Endothelial cell of umbilical vein (primary cell): ENCODE measurements around the gene CARS1. TPM values are rescaled to one million over a fixed set of nuclear protein-coding genes. Genes with fewer than 3 reads are reported as not detected.

Source experiments
- BruUV-seq: library from RNA; stranded (reverse); fragments of 400-500 nt; replicated peaks from 2 replicates; lab custom pipeline; 2021; lab: Mats Ljungman, UMichigan
- CTCF ChIA-PET: fragments of 300-600, 350-600 bp; sonication (Branson Sonifier 250); formaldehyde crosslinking; loops from one replicate; lab custom pipeline; 2021; ENCODE audit warnings: antibody characterized with exemption, inconsistent platforms; lab: Charles Lee
- POLR2A ChIA-PET: fragments of 300-600, 350-600 bp; sonication (Branson Sonifier 250); formaldehyde crosslinking; loops from one replicate; lab custom pipeline; 2021; ENCODE audit warnings: antibody characterized with exemption, inconsistent platforms; lab: Charles Lee
- DNase-seq: peaks from one replicate; pipeline ENCODE4 v3.0.0-alpha.2; 2011; ENCODE audit warnings: low read depth, low spot score
- FAIRE-seq: peaks from 2 replicates; lab custom pipeline; 2011; peaks lifted over from hg19 to GRCh38; lab: Jason Lieb, UNC
- H2AFZ ChIP-seq: 2 replicates; pipeline ENCODE4 v1.6.0; 2012; ENCODE audit warnings: low read depth, low read length, control low read depth, inconsistent platforms
- H3K27ac ChIP-seq: 2 replicates; pipeline ENCODE4 v1.5.1; 2011; ENCODE audit warnings: low read depth, mild to moderate bottlenecking, control low read depth, low read length, moderate library complexity; ENCODE audit not compliant: insufficient read depth
- H3K27me3 ChIP-seq, 2 experiments: 2 replicates each; pipeline versions ENCODE4 v1.6.0 to v1.6.1; 2011; ENCODE audit warnings: low read length in 2 of 2, mixed read lengths in 1 of 2; ENCODE audit not compliant: control insufficient read depth in 2 of 2, insufficient read depth in 2 of 2
- H3K36me3 ChIP-seq, 2 experiments: 2 replicates in 1 of 2; 3 replicates in 1 of 2; pipeline ENCODE4 v1.5.1; 2011; ENCODE audit warnings: low read length in 2 of 2, mild to moderate bottlenecking in 1 of 2, moderate library complexity in 1 of 2; ENCODE audit not compliant: control insufficient read depth in 2 of 2, insufficient read depth in 2 of 2; ENCODE audit errors: extremely low read depth in 1 of 2
- H3K4me1 ChIP-seq: 3 replicates; pipeline ENCODE4 v1.5.1; 2011; ENCODE audit warnings: mild to moderate bottlenecking, low read length; ENCODE audit not compliant: control insufficient read depth, insufficient read depth; ENCODE audit errors: extremely low read depth
- H3K4me2 ChIP-seq: 2 replicates; pipeline ENCODE4 v1.6.1; 2011; ENCODE audit warnings: low read length, control low read depth, mixed read lengths; ENCODE audit not compliant: insufficient read depth
- H3K4me3 ChIP-seq, 3 experiments: fragments of 200-600 bp in 1 of 3; sonication (generic), shearing (Covaris generic) in 1 of 3; replicated peaks in 1 of 3; 2 replicates each; pipeline ENCODE4 v1.5.1; 2011 to 2016; ENCODE audit warnings: control low read depth in 3 of 3, low read length in 3 of 3, mild to moderate bottlenecking in 2 of 3, inconsistent platforms in 1 of 3, low read depth in 1 of 3, moderate library complexity in 1 of 3; ENCODE audit not compliant: insufficient read depth in 1 of 3
- H3K79me2 ChIP-seq: 2 replicates; pipeline ENCODE4 v1.6.0; 2012; ENCODE audit warnings: low read length, inconsistent platforms; ENCODE audit not compliant: control insufficient read depth, insufficient read depth
- H3K9ac ChIP-seq: replicated peaks from 2 replicates; pipeline ENCODE3; 2011; ENCODE audit warnings: low read length, control low read depth; ENCODE audit not compliant: insufficient read depth; ENCODE audit errors: extremely low read depth
- H3K9me1 ChIP-seq: replicated peaks from 3 replicates; pipeline ENCODE4 v1.6.0; 2011; ENCODE audit warnings: mild to moderate bottlenecking, low read length; ENCODE audit not compliant: control insufficient read depth, insufficient read depth; ENCODE audit errors: extremely low read depth
- H3K9me3 ChIP-seq: replicated peaks from 2 replicates; pipeline ENCODE4 v1.5.1; 2012; ENCODE audit warnings: low read length, inconsistent platforms; ENCODE audit not compliant: control insufficient read depth, insufficient read depth
- H4K20me1 ChIP-seq: replicated peaks from 2 replicates; pipeline ENCODE3; 2011; ENCODE audit warnings: mild to moderate bottlenecking, low read length; ENCODE audit not compliant: control insufficient read depth, insufficient read depth; ENCODE audit errors: extremely low read depth
- CTCF ChIP-seq, 2 donors: IDR thresholded peaks; 1 replicate in 1 of 2; 2 replicates in 1 of 2; pipeline ENCODE4 v1.5.1; 2011; ENCODE audit warnings: low read length in 2 of 2, mild to moderate bottlenecking in 2 of 2, moderate library complexity in 2 of 2, control low read depth in 1 of 2, inconsistent platforms in 1 of 2, low read depth in 1 of 2; ENCODE audit not compliant: insufficient read depth in 1 of 2; ENCODE audit errors: extremely low read depth in 1 of 2
- EZH2 ChIP-seq: IDR thresholded peaks from 2 replicates; pipeline ENCODE4 v1.6.1; 2012; ENCODE audit warnings: borderline replicate concordance, low read depth, mild to moderate bottlenecking, moderate library complexity, low read length, inconsistent platforms; ENCODE audit not compliant: severe bottlenecking
- FOS ChIP-seq: IDR thresholded peaks from 2 replicates; pipeline ENCODE4 v1.6.1; 2011; ENCODE audit warnings: mild to moderate bottlenecking, low read length, moderate library complexity, borderline replicate concordance; ENCODE audit not compliant: insufficient read depth
- GATA2 ChIP-seq: IDR thresholded peaks from 2 replicates; pipeline ENCODE4 v1.7.0; 2011; ENCODE audit warnings: low read depth, mild to moderate bottlenecking, moderate library complexity, mixed read lengths, low read length; ENCODE audit not compliant: insufficient read length, insufficient read depth
- JUN ChIP-seq: IDR thresholded peaks from 2 replicates; pipeline ENCODE4 v1.6.1; 2011; ENCODE audit warnings: borderline replicate concordance, low read depth; ENCODE audit not compliant: insufficient read length, insufficient read depth
- MAX ChIP-seq: IDR thresholded peaks from 2 replicates; pipeline ENCODE4 v1.6.1; 2011; ENCODE audit not compliant: insufficient read depth, insufficient read length
- MYC ChIP-seq: IDR thresholded peaks from one replicate; pipeline ENCODE4 v1.6.1; 2011; ENCODE audit warnings: mild to moderate bottlenecking, low read depth, low read length
- POLR2A ChIP-seq: IDR thresholded peaks from 2 replicates; pipeline ENCODE4 v1.6.1; 2012; ENCODE audit warnings: low read depth, mild to moderate bottlenecking, control low read depth, low read length
- POLR2AphosphoS5 ChIP-seq: IDR thresholded peaks from 2 replicates; pipeline ENCODE4 v1.6.1; 2012; ENCODE audit warnings: low read depth, mild to moderate bottlenecking, control low read depth, low read length, moderate library complexity; ENCODE audit not compliant: insufficient read depth
- dilution Hi-C: fragments of 300-500 bp; cut with MboI; formaldehyde crosslinking; loops from one replicate; pipeline ENCODE4 v1.15.0; 2019; ENCODE audit warnings: low sequenced_read_pairs; ENCODE audit not compliant: extremely low pct_ligation_motif_present
- intact Hi-C: fragments of 100-400 bp; cut with micrococcal nuclease; formaldehyde crosslinking; loops from one replicate; pipeline ENCODE4 v1.10.0; 2022
- polyA plus RNA-seq, 4 experiments: library from polyadenylated mRNA; depleted of rRNA in 3 of 4; stranded (reverse) in 3 of 4; unstranded in 1 of 4; fragments of >200 nt; gene quantifications; 2 replicates each; pipeline versions ENCODE4 v1.2.1 to v1.2.3, GENCODE V29; 2011 to 2012; ENCODE audit warnings: missing spikeins in 1 of 4
- total RNA-seq: library from RNA; stranded (reverse); gene quantifications from 2 replicates; pipeline ENCODE4 v1.2.3, GENCODE V29; 2021

Gene CARS1
- total and polyA plus RNA-seq, 2 donors (not counting 3 experiments of a cell fraction or from before 2014, with no cell fraction given), result 43.5 to 66.2 TPM

- Histone ChIP-seq H4K20me1 (peaks cover 2% of the 10 kb centered on the region), H2AFZ (no peak overlapping the region), H3K36me3 (peaks cover 32 to 48% of the 10 kb centered on the region in 2 experiments), H3K27ac (no peak overlapping the region), H3K9ac (no peak overlapping the region), H3K4me1 (no peaks in the 10 kb centered on the region), H3K27me3 (no peaks in the 10 kb centered on the region), H3K4me3 (no peak overlapping the region), H3K4me2 (no peak overlapping the region), H3K9me3 (no peaks in the 10 kb centered on the region), H3K79me2 (peaks cover 56% of the 10 kb centered on the region), H3K9me1 (no peaks in the 10 kb centered on the region)
- intact Hi-C loops (no loop called here), dilution Hi-C loops (no loop called here)
- FAIRE-seq (no peak), DNase-seq (no peak)
- ChIA-PET POLR2A (no interaction called here), CTCF (interaction anchor here (0.6 to 0.7 kb wide), 3 partner anchors 18 to 33 kb away, joined by 3 to 4 read pairs (median 4); no protein-coding TSS in a partner anchor)
- TF ChIP-seq JUN (no peak), MAX (no peak), FOS (no peak), POLR2A (no peak), GATA2 (no peak), MYC (no peak), POLR2AphosphoS5 (no peak), EZH2 (no peak), CTCF (IDR thresholded peaks at IDR 0.05; ENCODE audit: extremely low read depth in 1 of 2, insufficient read depth in 1 of 2, low read depth in 1 of 2, low read length in 2 of 2) (no peak)
- BruUV-seq, result no TSS peak
These were observed 94.0 kb downstream of the CARS1 start for GRCh38 chr11:2963112-2963754.
